K562 (cell line): ENCODE results near the gene SKIC8. TPM values are rescaled to one million over a fixed set of nuclear protein-coding genes. Genes with fewer than 3 reads are reported as not detected.

Experiments used
- CBX1 ChIP-seq: sonication (generic); IDR thresholded peaks from 2 replicates; pipeline ENCODE4 v1.6.1; 2016; ENCODE audit warnings: antibody characterized with exemption, low read depth, mild to moderate bottlenecking
- E2F6 ChIP-seq, 2 experiments: IDR thresholded peaks; 2 replicates each; pipeline ENCODE4 v1.6.1; 2011; ENCODE audit warnings: borderline replicate concordance in 1 of 2, control low read depth in 1 of 2, low read depth in 1 of 2, low read length in 1 of 2, mild to moderate bottlenecking in 1 of 2, mixed read lengths in 1 of 2, moderate library complexity in 1 of 2; ENCODE audit not compliant: insufficient read depth in 1 of 2, insufficient read length in 1 of 2, poor library complexity in 1 of 2, severe bottlenecking in 1 of 2; ENCODE audit errors: extremely low read depth in 1 of 2
- EP300 ChIP-seq: IDR thresholded peaks from 2 replicates; pipeline ENCODE4 v1.6.1; 2012; ENCODE audit warnings: low read length, improper control_type of control experiment
- HMGN3 ChIP-seq: IDR thresholded peaks from 2 replicates; pipeline ENCODE4 v1.6.1; 2011; ENCODE audit warnings: borderline replicate concordance, low read depth, mild to moderate bottlenecking, mixed read lengths, low read length; ENCODE audit not compliant: insufficient read length; ENCODE audit errors: extremely low read depth
- HOXB6 ChIP-seq: fragments of 250-450 bp; sonication (Bioruptor Pico); IDR thresholded peaks from 2 replicates; pipeline ENCODE4 v1.5.1; 2022; ENCODE audit warnings: mild to moderate bottlenecking, borderline replicate concordance
- L3MBTL2 ChIP-seq: fragments of 450-650 bp; IDR thresholded peaks from 2 replicates; pipeline ENCODE4 v1.6.1; 2016; ENCODE audit warnings: mild to moderate bottlenecking, moderate library complexity
- NFRKB ChIP-seq: fragments of 450-650 bp; IDR thresholded peaks from 2 replicates; pipeline ENCODE4 v1.6.1; 2016; ENCODE audit warnings: low read depth
- PHTF2 ChIP-seq: fragments of 250-450 bp; sonication (Bioruptor Pico); IDR thresholded peaks from 2 replicates; pipeline ENCODE4 v1.5.0; 2021; ENCODE audit warnings: mild to moderate bottlenecking
- RAD21 ChIP-seq, 2 experiments: fragments of 250-450 bp in 1 of 2; fragments of 450-650 bp in 1 of 2; sonication (Bioruptor Pico) in 1 of 2; formaldehyde crosslinking in 1 of 2; IDR thresholded peaks in 1 of 2; conservative IDR thresholded peaks in 1 of 2; 2 replicates each; pipeline versions ENCODE4 v1.4.0 to v1.8.0; 2020 to 2022; ENCODE audit warnings: mild to moderate bottlenecking in 2 of 2, moderate library complexity in 1 of 2
- TSC22D4 ChIP-seq: fragments of 450-650 bp; IDR thresholded peaks from 2 replicates; pipeline ENCODE4 v1.6.1; 2016; ENCODE audit warnings: missing genetic modification characterization, missing biosample characterization, control low read depth
- UBTF ChIP-seq, 2 experiments: IDR thresholded peaks; 2 replicates each; pipeline ENCODE4 v1.6.1; 2012; ENCODE audit warnings: improper control_type of control experiment in 2 of 2, low read depth in 2 of 2, low read length in 2 of 2, borderline replicate concordance in 1 of 2
- ZNF24 ChIP-seq: fragments of 450-650 bp; IDR thresholded peaks from 2 replicates; pipeline ENCODE4 v1.6.1; 2016
- polyA plus RNA-seq, 8 experiments: library from polyadenylated mRNA; depleted of rRNA in 4 of 8; stranded (reverse) in 5 of 8; unstranded in 3 of 8; fragments of >200 nt; fragmentation: Nextera tagmentation in 2 of 8; fragmentation: Illumina TruSeq in 1 of 8; extraction: Ambion mirVana in 2 of 8; extraction: Trizol in 1 of 8; gene quantifications; 2 replicates each; pipeline versions ENCODE4 v1.2.1 to v1.2.3, GENCODE V29; 2011 to 2014; ENCODE audit warnings: inconsistent platforms in 1 of 8, missing spikeins in 1 of 8
- total RNA-seq, 7 experiments: library from RNA; depleted of rRNA in 6 of 7; stranded (reverse); fragments of >200 nt in 6 of 7; fragmentation: Illumina TruSeq in 2 of 7; extraction: Trizol in 2 of 7; gene quantifications; 2 replicates each; pipeline versions ENCODE4 v1.2.1 to v1.2.3, GENCODE V29; 2011 to 2021; ENCODE audit warnings: low replicate concordance in 1 of 7
- TF ChIP-seq, protein P1 (sequence below), 2 experiments: fragments of 450-650 bp; formaldehyde crosslinking in 1 of 2; IDR thresholded peaks; 2 replicates each; pipeline versions ENCODE4 v1.4.0 to v1.6.1; 2014 to 2020; ENCODE audit warnings: mild to moderate bottlenecking in 2 of 2, borderline replicate concordance in 1 of 2, low read depth in 1 of 2

SKIC8 gene
- total and polyA plus RNA-seq, 9 of the 15 experiments (the other 6 are each of a cell fraction or from before 2014, with no cell fraction given) = 79.5 to 389 (median 146) TPM

DNA sequence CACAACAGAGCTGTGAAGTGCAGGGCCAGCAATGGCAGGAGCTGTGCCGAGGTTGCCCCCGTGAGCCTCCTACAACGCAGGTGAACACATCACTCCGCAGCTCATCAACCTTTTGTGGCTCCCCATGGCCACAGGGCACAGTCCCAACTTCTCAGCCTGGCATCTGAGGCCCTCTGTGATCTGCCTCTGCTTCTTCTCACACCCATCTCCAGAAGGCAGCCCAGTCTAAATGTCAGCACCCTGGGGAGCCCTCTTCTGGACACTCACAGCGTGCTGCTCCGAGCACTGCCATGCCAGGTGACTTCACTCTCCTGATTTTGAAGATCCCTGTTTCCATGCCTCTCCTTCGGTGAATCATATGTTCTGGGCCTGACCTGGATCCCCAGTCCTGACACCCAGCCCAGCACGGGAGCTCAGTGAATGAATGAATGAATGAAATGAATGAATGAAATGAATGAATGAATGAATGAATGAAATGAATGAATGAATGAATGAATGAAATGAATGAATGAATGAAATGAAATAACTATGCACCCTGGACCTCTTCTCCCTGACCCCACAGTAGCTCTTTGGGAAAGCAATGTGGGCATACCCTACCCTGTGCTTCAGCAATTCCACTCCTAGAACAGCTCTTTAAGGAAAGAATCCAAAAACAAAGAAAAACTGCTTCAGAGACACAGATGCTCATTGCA lies 17.9 kb upstream of the SKIC8 start (continued):
- TF ChIP-seq E2F6 (IDR thresholded peaks at IDR 0.05; ENCODE audit: borderline replicate concordance in 1 of 2, extremely low read depth in 1 of 2, insufficient read depth in 1 of 2, insufficient read length in 1 of 2, low read depth in 1 of 2, low read length in 1 of 2, poor library complexity in 1 of 2, severe bottlenecking in 1 of 2) (peak in 1 of 2 experiments; percentile 28), CBX1 (no peak), NFRKB (peak; percentile 87), HMGN3 (no peak), EP300 (no peak), UBTF (IDR thresholded peaks at IDR 0.05; ENCODE audit: borderline replicate concordance in 1 of 2, low read depth in 2 of 2, low read length in 2 of 2) (no peak), TSC22D4 (0 out of 2 replicates have a peak, but pooled peaks have one; percentile 61), ZNF24 (peak; percentile 100), HOXB6 (no peak), L3MBTL2 (peak; percentile 37; the same call in 1 of the 2 replicates), PHTF2 (CRISPR knock-in tag) (no peak), RAD21 (CRISPR knock-in tag; conservative IDR thresholded peaks at IDR 0.05 in 1 of 2, IDR thresholded peaks at IDR 0.05 in 1 of 2) (peak; percentile 23 to 48; a peak in 3 of 4 replicates)
- TF ChIP-seq, protein P1, sequence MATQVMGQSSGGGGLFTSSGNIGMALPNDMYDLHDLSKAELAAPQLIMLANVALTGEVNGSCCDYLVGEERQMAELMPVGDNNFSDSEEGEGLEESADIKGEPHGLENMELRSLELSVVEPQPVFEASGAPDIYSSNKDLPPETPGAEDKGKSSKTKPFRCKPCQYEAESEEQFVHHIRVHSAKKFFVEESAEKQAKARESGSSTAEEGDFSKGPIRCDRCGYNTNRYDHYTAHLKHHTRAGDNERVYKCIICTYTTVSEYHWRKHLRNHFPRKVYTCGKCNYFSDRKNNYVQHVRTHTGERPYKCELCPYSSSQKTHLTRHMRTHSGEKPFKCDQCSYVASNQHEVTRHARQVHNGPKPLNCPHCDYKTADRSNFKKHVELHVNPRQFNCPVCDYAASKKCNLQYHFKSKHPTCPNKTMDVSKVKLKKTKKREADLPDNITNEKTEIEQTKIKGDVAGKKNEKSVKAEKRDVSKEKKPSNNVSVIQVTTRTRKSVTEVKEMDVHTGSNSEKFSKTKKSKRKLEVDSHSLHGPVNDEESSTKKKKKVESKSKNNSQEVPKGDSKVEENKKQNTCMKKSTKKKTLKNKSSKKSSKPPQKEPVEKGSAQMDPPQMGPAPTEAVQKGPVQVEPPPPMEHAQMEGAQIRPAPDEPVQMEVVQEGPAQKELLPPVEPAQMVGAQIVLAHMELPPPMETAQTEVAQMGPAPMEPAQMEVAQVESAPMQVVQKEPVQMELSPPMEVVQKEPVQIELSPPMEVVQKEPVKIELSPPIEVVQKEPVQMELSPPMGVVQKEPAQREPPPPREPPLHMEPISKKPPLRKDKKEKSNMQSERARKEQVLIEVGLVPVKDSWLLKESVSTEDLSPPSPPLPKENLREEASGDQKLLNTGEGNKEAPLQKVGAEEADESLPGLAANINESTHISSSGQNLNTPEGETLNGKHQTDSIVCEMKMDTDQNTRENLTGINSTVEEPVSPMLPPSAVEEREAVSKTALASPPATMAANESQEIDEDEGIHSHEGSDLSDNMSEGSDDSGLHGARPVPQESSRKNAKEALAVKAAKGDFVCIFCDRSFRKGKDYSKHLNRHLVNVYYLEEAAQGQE (IDR thresholded peaks at IDR 0.05; ENCODE audit: borderline replicate concordance) = peak; percentile 43; the same call in 1 of the 2 replicates
- TF ChIP-seq, protein P1 (CRISPR knock-in tag; IDR thresholded peaks at IDR 0.05; ENCODE audit: low read depth) = no peak
